ENCODE results near the gene CCL20. TPM values are rescaled to one million over a fixed set of nuclear protein-coding genes. Genes with fewer than 3 reads are reported as not detected.

The CCL20 gene, protein sequence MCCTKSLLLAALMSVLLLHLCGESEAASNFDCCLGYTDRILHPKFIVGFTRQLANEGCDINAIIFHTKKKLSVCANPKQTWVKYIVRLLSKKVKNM
- total RNA-seq: not detected in 2 replicates

GRCh38 chr2:227813562-227814353 lies at the start of gene CCL20:
Gene CCL20, plus strand, starts transcription at chr2:227813842. Its CDS starts 70 bp downstream, at chr2:227813912.

Other genes with a start within 250 kb of the CCL20 start
- gene SCYGR2, start 214.9 kb upstream of the CCL20 start, total RNA-seq: not detected in 2 replicates
- not detected in 2 replicates for gene SCYGR3, start 199.0 kb upstream of the CCL20 start, total RNA-seq
- not detected in 2 replicates for gene SCYGR4, start 196.3 kb upstream of the CCL20 start, total RNA-seq
- not detected in 2 replicates for gene SCYGR5, start 147.0 kb upstream of the CCL20 start, total RNA-seq
- gene SLC19A3, start 95.8 kb upstream of the CCL20 start, total RNA-seq: under 0.01 and 0.16 TPM in 2 replicates
- gene SCYGR6, start 89.1 kb upstream of the CCL20 start, total RNA-seq: not detected in 2 replicates
- gene SCYGR7, start 85.5 kb upstream of the CCL20 start, total RNA-seq: not detected in 2 replicates
- gene SCYGR8, start 67.9 kb upstream of the CCL20 start, total RNA-seq: not detected in 2 replicates
- gene DAW1, start 57.8 kb downstream of the CCL20 start, total RNA-seq: 0.16 TPM in 1 of 2 replicates, not detected in the other

All from bronchial smooth muscle cell (primary cell).